DMS114 treated with DMSO at 0.1 percent for 48 hours (cell line): ENCODE results near the gene XPO6.

Experiments
- DNase-seq: peaks from one replicate; lab custom pipeline; 2025; ENCODE audit not compliant: unreplicated experiment; lab: John Stamatoyannopoulos, UW

XPO6 gene

DNA sequence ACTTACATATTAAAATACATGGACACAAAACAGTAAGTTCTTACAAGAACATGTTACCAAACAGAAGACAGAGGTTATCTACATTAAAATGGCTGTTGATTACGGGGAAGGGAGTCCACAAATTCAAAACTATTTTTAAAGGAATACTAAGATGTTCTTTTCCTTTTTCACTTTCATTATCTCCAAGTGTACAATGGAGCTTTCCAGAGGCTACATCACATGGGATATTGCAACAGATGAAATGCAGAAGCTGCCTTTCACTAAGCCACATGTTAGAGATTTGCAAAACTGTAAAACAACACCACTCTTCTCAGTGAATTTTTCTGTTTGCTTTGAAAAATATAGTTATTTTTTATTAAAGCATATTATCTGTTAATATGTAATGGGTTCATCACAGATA, 53.6 kb downstream of the XPO6 start:
- no peak for DNase-seq

DNA sequence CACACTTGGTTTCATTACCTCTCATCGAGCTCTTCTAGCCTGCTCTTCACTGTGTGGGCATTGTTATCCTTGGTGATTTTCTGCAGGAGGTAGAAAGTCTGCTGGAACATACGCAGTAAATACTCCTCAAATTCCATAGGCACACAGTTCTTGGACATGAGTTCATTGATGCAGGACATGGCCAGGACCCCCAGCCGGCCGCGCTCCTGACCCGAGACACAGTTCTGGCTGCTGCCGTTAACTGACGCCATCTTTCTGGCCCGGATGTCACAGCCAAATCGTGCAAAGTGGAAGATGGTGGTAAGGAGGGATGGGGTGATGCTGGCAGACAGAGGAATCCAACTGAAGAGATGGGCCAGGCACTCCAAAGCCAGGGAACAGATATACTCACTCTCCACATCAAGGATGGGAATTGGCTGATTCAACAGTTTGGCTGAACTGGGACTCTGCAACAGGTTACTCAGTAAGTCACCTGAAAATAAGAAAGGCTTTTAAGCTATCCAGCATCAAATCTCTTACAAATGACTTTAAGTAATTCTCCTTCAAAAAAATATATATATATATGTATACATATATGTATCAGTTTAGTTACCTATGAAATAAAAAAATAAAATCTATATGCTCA, 55.6 kb downstream of the XPO6 start:
- DNase-seq: no peak

DNA sequence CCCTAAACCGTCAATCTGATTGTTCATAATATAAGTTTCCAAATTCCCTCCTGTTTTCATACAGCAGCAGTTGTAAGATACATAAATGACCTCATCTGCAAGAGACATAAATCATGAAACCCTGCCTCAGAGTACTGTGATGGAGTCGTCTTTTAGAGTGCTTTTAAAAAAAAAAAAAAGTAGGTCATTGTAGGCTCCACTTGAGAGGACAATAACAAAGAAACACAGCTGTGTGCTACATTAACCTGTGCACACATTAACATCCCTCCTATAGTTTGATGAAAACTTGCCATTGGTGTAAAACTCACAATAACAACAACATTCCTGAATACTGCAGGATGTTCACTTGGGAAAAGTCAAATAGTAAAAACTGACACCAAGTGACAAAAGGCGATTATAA, 56.5 kb downstream of the XPO6 start:
- DNase-seq: no peak

DNA sequence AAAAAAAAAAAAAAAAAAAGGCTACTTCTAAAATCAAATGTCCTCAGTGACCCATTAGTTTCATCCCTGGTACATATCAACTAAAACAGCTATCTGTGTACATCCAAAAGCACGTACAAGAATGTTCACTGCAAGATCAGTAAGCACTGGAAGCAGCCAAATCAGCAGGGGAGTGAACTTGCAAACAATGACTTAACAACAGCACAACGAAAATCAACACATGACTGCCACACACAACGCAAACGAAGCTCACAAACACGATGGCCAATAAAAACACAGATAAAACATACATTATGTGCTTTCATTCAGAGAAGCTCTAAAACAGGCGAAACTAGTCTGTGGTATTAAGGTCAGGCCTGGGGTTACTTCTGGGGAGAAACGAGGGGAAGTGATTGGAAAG, 60.6 kb downstream of the XPO6 start:
- DNase-seq: no peak

- no peak for DNase-seq
These were observed 62.5 kb downstream of the XPO6 start for GRCh38 chr16:28149011-28149888.

GRCh38 chr16:28146536-28146935, 65.2 kb downstream of the XPO6 start:
- no peak for DNase-seq

DNA sequence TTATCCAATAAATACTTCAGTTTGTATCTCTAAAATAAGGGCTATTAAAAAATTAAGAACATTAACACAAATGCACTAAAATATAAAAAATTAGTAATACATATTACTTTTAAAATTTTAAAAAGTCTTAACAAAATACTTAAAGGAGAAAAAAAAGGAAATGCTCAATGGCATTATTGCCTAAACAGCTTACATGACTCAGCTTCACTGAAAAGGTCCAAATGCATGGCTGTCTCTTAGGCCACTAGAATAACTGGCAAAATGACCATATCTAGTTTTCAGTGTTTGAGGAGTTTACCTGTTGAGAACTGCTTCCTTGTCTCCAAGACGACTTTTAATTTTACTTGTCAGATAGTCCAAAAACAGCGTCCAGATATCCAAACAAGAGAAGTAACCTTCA, 66.0 kb downstream of the XPO6 start:
- no peak for DNase-seq

GRCh38 chr16:28140788-28141618, 70.8 kb downstream of the XPO6 start:
- DNase-seq: no peak

DNA sequence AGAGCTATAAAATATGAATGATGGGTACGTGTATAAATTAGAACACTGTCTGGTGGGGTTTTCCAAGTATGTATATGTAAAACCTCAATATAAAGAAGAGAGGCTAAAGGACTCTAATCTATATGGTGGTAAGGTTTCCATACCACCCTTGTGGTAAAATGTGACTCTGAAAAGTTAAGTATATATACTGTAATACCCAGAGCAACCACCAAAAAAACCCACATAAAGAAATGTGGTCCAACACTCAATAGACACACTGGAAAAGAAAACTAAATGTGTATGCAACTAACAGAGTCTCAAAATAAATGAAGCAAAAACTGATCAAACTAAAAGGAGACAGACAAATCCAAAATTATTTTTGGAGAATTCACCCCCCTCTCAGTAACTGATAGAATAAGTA, 72.2 kb downstream of the XPO6 start:
- no peak for DNase-seq

- DNase-seq: no peak
These were observed 74.9 kb downstream of the XPO6 start for GRCh38 chr16:28136751-28137434.

DNA sequence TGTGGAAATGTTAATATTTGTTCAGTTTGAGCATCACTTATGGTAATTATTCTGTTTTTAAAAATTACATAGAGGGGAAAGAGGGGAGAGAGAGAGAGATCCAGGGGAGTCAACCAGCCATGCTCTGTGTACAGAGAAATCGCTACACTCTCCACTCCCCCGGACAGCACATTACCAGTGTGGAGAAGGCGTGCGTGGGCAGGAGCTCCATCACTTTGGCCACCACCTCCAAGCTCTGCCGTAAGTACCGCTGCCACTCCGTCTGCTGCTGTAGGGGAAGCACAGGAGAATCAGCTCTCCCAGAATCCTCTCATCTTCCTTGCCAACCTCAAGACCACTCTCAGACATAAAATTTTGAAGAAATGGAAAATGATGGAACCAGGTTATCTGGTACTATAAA, 78.1 kb downstream of the XPO6 start:
- no peak for DNase-seq

DNA sequence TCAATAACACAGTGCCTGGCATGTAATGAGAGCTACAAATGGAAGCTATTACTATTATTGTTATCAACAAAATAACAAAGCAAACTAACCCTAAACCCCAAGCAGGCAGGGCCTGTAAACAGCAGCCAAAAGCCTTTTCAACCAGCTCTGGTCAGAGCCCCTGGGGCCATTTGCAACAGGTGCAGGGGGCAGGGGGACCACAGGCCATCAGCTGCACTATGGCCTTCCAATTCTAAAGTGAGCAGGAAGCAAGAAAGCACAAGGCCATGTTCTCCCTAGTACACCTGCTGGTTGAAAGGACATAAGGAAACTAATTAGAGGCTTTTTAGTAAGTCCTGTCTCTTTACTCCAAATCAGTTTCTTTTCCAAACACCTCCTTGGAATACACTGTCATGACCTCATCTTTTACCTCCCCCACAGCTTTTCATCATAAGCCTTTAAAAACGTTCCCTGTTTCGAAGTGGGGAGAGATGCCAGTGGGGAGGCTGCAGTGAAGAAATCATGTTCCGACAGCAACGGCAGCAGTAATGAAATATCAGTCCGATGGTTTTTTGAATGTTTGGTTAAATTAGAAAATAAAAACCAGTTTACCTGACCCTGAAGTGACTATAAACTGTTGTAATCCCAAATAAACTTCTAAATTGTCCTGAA, 79.9 kb downstream of the XPO6 start:
- no peak for DNase-seq

GRCh38 chr16:28131181-28131580, 80.6 kb downstream of the XPO6 start:
- DNase-seq: no peak

DNA sequence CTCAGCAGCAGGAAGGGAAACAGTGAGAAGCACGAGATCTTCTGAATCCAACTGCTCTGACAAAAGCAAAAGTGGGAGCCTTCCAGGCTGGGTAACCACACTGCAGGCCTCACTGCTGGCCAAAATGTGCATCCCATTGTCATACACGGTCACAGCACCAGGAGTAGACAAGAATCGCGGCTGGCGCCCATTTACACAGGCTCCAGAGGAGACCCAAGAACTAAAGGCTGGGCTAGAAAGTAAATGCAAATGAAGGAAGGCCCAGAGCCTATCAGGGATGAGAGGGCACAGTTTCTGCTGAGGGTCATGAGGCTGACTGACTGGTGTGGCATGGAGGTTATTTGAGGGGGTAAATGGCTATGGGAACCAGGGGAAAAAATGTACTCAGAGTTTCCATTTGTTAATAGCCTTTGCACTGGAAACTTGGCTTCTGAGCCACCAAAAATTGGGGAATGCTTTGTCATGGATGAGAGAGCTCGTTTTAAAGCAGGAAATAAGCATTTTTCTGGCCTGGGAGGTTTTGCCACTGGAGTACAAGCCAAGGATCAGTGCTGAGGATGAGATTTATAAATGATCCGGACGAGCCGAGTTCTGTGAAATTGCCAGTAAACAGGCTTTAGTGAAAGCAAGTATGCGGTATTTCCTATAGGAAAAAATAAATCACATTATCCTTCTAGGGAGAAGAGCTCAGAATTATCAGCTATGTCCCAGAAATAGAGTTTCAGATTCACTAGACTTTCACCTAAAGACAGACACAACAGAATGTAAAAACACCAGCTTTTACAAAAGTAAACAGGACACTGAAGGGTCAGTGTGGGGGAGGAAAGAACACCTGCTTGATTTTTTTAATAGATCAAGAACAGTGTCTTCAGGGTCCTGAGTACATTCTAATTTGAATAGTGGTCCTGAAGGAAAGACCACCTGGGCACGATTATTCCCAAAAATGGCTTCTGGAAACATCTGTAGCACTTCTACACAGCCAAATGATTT, 81.4 kb downstream of the XPO6 start:
- DNase-seq: no peak

DNA sequence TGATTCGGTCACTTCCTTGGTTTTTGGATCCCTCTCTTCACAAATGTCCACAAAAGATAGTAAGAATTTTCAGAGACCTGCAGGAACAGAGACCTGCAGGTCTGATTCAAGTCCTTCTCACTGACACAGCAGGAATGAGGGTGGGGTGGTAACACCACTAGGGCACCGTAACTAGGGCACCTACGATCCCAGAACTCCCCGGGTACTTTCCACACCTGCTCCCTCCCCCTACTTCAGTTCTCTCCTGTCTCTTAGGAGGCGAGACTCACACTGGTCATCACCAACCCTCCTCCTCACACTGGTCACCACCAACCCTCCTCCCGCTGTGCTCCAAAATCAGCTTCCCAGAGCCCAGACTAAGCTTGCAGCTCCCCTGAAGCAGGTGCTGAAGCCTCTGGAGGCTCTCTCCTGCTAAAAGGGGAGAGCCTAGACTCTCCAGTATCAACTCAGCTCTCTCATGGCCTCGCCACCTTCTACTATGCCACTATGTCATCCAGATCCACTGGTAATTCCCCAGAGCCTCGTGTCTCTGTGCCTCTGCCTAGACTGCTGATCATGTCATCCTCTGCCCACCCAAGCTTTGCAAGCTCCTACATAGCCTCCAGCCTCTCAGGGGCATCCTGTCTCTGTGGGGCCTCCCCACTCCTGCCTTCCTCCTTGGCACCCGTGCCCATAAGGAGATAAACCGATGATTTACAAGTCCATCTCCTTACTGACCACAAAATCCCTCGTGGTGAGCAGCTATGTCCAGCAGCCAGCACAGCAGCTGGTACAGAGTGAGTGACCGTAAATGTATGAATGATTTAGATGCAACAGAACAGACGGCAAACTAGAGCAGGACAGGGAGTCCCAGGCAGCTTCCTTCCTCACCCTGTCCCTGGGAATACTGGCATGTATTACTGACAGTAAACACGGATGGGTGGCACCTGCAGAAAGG, 84.8 kb downstream of the XPO6 start:
- DNase-seq: no peak

DNA sequence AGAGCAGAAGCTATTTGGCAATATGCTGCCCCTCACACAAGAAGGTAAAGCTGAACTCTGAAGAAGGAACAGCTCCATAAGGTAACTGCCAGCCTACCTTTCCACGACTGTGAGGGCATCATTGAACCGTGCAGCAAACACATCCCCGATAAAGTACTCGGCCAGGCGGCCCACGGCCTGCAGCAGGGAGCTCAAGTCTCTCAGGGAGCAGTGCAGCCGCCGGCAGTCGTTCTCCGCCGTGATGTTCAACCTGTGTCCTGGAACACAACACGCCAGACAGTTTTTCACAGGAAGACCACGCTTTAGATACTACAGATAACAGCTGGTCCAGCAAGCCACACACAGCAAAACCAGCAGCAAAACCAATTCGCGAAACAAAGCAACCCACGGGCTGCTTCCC, 86.2 kb downstream of the XPO6 start:
- no peak for DNase-seq

DNA sequence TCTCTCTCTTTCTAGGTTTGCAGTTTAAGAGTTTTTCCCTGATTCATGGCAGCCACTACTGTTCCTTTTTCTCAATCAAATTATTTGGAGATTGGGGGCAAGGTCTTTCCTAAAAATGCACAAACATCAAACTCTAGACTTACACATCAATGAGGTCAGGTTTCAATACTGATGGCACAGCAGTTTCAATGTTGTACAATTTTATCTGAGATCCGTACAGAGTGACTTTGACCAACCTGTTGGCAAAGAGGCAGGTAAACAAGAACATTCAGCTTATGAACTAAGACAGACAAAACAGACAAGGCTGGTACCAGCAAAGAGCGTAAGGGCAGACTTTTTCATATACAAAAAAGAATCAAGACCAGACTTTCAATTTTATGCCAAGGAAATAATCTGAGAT, 90.2 kb downstream of the XPO6 start:
- no peak for DNase-seq

- DNase-seq: no peak
These were observed 91.0 kb downstream of the XPO6 start for GRCh38 chr16:28120754-28121153.
